ENCODE data around the gene CACTIN.

Gene CACTIN

DNA sequence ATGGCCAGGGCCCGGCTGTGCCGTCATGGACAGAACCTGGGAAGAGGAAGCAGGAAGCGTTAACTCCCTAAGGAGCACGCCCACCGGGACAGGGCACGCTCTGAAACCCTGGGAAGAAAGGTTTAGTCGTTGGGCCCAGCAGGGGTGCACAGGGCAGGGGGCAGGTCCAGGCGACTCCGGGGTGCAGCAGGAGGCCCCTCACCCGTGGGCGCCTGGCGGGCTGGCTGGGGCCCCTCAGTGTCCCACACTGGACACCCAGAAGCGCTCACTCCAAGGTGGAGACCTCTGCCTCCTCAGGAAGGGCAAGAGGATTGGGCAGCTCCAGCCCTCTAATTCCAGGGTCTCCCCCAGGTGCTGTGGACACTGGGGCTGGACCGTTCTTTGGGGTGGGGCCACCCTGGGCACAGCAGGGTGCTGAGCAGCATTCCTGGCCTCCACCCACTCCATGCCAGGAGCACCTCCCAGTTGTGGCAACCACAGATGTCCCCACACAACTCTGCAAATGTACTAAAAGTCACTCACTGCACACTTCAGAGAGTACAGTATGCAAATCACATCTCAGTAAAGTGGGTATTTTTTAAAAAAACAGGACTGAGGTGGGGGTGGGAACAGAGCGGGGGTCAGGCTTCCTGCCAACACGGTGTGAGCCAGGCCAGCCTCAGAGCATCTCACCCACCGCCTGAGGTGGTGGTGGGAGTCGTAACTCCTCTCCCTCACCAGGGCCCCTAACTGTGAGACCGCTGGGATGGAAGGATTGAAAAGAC, 38.5 kb upstream of the CACTIN start:
- no peak for DNase-seq (ENCODE audit: extremely low read depth in 1 of 2, low read depth in 1 of 2)

DNA sequence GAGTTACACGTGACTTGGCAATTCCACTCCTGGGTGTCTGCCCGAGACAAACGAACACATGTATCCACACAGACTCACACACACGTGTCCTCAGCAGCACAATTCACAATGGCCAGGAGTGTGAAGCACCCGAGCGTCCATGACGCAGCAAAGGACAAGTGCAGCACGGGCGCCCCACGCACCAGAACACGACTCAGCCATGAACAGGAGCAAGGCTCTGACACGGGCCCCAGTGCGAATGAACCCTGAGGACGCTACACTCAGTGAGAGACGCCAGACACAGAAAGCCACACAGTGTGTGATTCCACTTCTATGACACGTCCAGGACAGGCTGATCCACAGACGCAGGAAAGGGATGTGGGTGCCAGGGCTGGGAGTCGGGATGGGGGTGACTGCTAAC, 37.2 kb upstream of the CACTIN start:
- no peak for DNase-seq (ENCODE audit: extremely low read depth in 1 of 2, low read depth in 1 of 2)

DNA sequence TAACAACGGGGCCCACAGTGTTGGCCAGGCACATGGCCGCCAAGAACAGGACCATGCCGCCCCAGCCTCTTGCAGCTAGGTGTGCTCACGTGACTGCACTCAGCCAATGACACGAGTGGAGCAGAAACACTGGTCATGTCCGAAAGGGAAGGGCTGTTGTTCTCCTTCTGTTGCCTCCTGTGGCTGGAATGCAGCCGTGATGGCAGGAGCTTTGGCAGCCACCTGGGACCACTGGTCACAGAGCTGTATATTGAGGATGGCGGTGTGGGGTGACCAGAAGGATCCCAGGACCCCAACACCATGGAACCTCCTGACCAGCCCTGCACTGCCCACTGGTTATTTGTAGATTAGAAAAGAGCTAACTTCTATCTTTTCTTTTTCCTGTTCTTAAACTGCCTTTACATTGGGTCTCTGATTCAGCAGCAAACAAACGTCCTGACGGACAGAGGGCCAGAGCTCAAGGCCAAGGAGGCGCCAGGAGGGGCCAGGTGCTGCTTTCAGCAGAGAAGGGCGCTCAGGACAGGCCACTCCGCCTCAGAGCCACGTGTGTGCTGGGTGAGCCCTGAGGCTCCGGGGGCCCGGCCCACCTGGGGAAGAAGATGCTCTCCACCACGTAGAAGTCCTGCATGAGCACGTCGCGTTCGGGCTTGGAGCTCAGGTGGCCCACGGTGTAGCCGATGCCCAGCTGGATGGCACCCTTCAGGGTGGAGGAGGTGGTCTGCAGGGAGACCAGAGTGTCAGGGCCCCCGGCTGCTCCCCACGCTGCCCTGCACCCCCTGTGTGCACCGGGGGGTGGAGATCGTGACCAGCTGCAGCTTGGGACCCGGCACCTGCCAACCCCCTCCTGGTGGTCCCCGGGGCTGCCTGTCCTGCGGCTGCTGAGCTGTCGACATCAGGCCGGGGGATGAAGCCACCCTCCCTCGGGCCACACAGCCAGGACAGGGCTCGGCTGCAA, 35.0 kb upstream of the CACTIN start:
- no peak for DNase-seq (ENCODE audit: extremely low read depth in 1 of 2, low read depth in 1 of 2)

DNA sequence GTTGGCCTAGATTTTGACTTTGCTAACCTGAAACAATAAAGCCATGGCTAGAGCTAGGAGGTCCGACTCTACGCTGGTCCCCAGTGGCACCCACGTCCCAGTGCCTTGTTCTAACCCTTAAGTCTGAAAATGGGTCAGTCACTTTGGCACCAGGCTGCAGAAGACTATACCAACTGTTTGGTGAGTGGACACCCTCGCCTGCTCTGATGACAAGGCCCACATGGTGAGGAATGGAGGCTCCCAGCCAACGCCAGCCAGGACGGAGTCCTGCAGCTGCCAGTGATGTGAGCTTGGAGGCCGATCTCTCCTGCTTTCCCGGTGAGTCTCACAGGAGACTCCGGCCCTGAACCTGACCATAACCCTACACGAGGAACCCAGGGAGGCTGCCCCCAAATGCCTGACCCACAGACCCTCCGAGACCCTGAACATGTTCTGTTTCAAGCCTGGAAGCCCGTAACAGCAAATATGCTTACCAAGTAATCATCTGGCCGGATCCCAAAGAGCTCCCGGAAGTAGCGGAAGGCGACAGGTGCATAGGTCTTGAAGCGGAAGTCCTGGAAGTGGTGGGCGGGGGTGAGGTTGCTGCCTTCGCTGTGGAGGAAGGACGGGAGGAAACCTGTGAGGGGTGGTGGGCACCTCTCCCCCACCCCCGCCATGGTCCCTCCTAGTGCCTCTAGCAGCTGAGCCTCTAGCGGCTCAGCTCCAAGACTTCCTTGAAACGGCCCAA, 34.1 kb upstream of the CACTIN start:
- no peak for DNase-seq (ENCODE audit: extremely low read depth in 1 of 2, low read depth in 1 of 2)

DNA sequence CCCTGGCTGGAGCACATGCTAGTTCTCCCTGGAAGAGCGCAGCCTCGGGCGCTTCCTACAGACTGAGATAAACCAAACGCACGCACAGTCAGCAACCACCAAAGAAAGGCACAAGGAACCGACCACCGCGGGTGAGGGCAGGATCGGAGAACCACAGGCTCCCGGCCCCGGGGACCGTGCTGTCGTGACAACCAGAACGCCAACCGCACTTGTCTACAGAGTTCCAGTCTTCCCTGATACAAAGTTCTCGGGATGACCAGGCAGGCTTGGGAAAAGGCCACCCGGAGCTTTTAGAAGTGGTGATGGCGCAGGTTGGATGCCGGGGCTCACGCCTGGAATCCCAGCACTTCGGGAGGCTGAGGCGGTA, 33.1 kb upstream of the CACTIN start:
- DNase-seq (ENCODE audit: extremely low read depth in 1 of 2, low read depth in 1 of 2): no peak

DNA sequence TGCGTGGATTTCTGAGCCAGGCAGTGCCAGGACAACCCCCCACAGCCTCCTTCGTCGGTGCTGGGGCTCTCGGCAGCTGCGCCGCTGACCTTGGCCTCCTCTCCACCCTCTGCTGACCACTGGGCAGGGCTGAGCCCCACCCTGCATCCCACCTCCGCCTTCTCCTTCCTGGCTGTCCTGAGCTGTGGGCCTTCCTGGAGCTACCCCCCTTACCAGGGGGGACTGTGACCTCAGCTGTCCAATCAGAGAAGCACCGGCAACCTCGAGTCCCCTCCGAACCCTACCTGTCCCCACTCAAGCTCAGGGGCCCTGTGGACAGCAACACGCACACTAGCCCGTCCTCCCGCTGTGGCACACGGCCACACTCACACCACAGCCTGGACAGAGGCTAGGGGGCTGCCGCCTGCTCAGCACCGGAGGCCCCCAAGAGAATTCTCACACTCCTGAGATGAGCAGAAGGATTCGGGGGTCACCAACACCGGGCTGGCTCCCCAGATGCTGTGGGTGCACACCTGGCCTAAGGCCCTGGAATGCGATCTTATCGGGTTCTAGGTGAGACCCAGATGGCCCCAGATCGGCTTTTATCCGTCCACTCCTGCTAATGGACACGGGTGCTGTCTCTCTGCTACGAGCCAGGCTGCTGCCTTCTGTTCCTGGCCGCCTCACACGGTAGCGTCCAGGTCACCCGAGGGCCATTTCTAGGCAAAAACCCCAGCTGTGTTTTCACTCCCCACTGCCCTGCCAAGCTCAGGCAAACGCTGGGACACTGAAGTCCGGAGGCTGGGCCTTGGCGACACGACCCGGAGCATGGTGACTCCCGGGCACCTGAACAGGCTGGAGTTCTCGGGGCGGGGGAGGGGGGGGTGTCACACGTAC, 32.5 kb upstream of the CACTIN start:
- DNase-seq (ENCODE audit: extremely low read depth in 1 of 2, low read depth in 1 of 2): no peak

DNA sequence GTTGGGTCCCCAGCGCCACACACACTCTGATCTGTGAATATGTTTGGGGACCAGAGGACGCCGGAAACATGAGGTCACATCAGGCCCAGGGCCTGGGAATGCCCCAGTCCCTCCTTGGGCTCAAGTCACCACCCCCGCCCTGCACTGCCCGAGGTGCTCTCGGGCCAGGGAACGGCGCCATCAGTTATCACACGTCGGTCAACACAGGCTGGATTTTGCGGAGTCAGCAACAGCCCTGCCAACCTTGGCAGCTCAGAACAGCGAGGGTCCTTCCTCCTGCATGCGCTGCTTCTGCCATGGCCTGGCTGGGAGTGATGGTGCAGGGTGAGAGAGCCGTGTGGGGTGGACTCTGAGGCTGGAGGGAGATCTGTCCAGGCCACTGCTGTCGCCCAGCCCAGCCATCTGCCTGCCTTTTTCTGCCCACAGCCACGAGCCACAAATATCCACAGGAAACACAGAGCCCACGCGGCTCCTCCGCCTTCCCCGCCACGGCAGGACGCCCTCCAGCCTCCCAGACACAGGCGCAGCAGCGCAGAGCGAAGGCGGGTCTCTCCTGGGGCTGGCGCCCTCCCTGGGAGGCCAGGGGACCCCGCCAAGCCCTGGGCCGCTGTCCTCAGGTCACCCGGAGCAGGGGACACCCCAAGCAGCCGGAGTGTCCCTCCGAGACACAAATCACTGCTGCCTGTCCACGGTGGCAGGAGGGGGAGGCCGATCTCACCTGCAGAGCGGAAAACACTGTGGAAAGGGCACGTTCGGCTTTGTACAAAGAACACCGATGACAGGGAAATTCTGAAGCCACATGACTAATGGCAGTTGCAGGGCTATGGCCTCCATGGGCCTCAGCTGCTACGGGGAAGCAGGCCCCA, 31.6 kb upstream of the CACTIN start:
- DNase-seq (ENCODE audit: extremely low read depth in 1 of 2, low read depth in 1 of 2): no peak

DNA sequence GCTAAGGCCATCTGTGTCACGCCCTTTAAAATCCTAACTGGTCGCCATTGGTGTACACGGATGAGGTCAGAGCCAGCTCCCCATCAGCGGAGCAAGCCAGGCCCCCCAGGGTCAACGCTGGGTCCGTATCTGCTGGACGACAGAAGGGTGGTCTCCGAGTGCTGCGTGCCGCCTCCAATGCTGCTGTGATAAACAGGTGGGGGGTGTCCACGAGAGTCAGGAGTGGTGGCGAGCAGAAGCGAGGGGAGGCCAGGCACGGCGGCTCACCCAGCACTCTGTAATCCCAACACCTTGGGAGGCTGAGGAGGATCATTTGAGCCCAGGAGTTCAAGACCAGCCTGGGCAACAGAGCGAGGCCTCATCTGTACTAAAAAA, 30.8 kb upstream of the CACTIN start:
- DNase-seq (ENCODE audit: extremely low read depth in 1 of 2, low read depth in 1 of 2): no peak

DNA sequence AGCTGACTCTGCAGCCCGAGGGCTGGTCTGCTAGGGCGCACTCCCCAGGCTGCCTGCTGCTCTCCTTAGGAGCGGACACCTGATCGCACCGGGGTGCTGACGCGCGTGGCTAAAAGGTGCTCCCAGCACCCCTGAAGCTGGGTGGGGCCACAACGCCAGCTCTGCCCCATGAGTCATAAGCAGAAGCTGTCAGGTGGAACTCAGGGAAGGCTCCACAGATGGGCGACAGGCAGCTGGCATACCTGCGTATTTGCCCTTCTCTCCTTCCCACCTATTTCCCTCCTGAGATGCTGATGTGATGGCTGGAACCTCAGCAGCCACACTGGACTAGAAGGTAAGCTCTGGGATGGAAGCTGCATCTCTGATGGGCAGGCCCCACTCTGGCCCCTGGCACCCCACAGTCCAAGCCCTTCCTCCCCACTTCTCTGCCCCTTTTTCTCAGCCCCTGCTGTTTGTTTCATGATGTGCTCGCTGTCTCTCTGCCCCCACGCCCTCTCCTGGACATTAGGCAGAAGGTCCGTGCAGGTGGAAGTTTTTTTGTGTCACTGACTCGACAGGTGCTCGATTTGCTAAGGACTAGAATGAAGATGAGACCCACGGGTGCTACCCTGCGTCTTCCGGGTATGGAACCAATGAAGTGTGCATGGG, 30.3 kb upstream of the CACTIN start:
- DNase-seq (ENCODE audit: extremely low read depth in 1 of 2, low read depth in 1 of 2): no peak

DNA sequence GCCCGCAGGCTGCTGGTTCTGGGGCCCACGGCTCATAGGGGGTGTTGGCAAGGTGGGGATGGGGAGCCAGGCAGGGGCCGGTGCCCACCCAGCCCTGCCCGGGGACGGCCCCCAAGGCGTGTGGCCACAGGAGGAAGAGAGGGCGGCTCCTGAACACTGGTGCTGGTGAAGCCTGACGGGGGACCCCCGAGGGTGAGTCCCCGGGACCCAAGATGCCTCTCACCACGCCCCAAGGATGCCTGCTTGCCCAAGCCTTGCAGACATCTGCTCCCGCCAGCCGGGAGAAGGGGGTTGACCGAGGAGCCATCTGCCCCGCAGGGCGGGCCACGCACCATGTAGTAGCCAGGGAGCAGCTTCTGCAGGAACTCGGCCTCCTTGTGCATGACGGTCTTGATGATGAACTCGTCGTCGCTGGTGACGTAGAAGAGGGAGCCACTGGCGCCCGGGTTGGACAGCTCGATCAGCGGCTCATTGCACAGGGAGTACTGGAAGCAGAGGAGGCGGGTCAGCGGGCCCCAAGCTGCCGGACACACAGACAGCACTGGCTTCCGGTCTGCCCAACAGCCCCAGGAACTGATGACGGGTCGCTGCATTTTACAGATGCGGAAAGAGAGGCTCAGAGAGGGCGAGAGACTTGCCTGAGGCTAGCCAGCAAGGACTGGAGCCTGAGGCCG, 29.6 kb upstream of the CACTIN start:
- no peak for DNase-seq (ENCODE audit: extremely low read depth in 1 of 2, low read depth in 1 of 2)

DNA sequence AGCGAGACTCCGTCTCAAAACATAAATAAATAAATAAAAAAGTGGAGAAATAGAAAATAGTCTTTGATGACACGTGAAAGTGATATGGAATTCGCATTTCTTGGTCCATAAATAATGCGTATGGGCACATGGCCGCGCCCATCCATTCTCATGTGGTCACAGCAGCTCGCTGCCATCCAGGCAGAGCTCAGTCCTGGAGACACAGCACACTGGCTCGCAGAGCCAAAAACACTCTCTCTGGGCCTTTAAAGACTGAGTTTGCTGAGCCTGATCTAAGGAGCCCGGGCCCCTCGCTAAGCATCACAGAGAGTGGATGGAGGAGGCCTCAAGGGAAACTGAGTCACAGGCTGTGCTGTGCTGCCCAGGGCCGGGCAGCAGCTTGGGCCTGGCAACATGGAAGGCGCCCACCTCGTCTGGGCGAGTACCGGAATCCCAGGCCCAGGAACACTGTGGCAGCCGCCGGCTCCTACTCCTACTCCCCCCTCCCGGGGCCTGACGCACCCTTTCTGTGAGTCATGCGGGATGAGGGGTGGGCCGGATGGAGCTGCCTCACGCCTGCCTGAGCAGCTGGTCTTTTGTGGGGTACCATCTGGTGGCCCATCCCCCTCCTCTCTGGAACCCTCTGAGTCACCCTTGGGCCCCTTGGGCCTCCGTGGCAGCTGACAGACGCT, 28.9 kb upstream of the CACTIN start:
- DNase-seq (ENCODE audit: extremely low read depth in 1 of 2, low read depth in 1 of 2): no peak

DNA sequence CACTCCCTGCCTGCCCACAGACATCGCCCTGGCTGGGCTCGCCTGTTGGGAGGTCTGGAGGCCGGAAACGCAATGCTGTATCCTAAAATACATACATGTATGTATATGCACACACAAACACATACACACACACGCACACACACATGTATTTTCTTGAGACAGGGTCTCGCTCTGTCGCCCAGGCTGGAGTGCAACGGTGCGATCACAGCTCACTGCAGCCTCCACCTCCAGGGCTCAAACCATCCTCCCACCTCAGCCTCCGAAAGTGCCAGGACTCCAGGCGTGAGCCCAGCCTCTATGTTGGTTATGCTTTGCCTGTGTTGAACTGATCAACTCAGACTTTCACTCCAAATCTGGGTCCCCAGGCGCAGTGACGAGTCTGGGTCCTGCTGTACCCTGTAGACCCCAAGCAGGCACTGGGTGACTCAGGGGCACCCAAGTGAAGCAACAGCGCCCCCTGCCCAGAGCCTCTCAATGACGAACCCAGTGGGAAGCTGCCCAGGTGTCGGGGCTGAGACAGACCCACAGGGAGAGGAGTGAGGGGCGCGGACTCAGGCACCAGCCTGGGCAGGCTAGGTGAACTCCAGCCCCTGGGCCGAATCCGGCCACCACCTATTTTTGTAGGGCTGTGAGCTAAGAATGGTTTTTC, 27.4 kb upstream of the CACTIN start:
- no peak for DNase-seq (ENCODE audit: extremely low read depth in 1 of 2, low read depth in 1 of 2)

DNA sequence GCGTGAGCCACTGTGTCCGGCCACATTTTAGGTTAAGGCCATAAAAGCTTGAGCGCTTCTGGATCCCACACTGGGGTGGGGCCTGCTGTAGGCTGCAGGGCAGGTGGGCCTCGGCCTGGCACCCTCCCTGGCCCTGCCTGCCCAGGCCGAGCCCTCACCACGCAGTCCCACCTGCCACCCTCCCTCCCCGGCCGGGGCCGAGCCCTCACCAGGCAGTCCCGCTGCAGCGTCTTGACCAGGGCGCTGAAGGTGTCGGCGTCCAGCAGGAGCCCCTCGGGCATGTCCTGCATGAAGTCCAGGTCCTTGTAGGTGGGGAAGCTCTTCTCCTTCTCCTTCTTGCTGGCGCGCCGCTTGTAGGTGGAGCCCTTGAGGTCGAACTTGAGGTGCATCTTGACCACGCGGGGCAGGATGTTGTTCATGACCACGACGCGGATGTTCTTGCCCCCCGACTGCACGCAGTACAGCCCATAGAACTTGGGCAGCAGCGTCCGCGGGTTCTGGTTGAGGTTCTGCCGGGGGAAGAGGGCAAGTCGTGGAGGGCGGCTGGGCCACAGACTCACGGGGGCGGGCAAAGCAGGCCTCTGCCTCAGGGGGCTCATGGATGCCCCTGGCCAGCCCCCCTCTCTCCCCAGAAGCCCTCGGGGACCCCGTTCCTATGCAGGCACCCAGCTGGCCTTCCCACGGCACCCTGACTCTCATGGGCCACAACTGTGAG, 26.6 kb upstream of the CACTIN start:
- DNase-seq (ENCODE audit: extremely low read depth in 1 of 2, low read depth in 1 of 2): no peak

DNA sequence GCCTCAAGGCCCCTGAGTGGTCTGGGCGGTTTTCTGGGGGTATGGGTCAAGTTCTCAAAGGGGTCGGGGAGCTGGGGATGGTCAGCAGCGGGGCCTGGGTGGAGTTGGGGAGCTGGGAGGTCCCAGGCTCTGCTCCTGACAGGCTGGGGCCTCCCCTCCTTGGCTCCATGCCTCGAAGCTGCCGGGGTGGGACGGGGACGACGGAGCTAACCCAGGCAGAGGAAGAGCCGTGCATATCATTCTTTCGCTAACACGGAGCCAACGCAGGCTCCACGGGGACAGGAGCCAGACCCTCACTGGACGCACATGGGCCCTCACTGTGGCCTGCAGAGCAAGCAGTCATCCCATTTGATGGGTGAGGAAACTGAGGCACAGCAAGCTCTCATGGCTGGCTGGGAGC, 25.8 kb upstream of the CACTIN start:
- DNase-seq (ENCODE audit: extremely low read depth in 1 of 2, low read depth in 1 of 2): no peak

DNA sequence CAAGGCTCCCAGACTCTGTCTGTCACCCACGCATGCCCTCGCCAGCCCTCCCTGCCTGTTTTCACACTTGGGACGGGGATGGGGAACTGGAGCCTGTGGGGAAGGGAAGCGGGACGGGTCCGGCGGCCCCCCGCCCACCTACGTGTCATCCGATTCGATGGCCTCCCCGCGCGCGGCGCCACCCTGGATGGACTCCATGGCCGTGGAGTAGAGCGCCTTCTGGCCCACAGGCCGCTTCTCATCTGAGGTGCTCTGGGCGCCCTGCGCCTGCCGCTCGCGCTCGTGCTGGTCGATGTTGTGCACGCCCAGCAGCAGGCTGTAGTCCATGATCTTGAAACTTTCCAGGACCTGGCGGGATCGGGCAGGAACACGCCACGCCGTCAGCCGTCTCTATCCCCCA, 25.1 kb upstream of the CACTIN start:
- DNase-seq (ENCODE audit: extremely low read depth in 1 of 2, low read depth in 1 of 2): no peak

DNA sequence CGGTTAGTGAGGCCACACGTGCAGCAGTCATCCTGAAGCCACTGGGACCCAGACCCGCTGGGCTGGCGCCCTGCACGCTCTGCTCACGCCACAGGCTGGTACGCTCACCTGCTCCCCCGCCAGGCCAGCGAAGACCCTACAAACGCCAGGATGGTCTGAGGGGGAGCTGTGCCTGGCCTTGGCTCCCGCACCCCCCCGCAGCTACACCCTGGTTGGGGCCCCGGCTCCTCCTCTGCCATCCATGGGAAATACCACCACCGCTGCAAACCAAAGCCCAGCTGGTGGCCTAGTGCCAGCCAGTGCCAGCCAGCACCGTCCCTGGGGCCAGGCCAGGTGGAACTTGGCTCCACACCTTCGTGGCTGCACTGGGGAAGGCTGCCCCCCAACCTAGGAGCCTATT, 23.3 kb upstream of the CACTIN start:
- DNase-seq (ENCODE audit: extremely low read depth in 1 of 2, low read depth in 1 of 2): no peak

All from stimulated activated CD8-positive, alpha-beta memory T cell treated with anti-CD3 and anti-CD28 coated beads, Interleukin-7, amount 100 ng/mL, for 48 hours (primary cell).